Sigmoid colon (tissue), 7 donors: Measurements from ENCODE around the gene HTR1D. TPM values are rescaled to one million over a fixed set of nuclear protein-coding genes. Genes with fewer than 3 reads are reported as not detected.
"Not testable (repeated sequence)": the region's sequence is repeated elsewhere in the genome, so short reads cannot be mapped to it uniquely, and the experiment has no call there.

Experiments
- DNase-seq: peaks from one replicate; pipeline ENCODE4 v3.0.0-alpha.2; 2019
- H3K27ac ChIP-seq, 4 donors: fragments of 200-600 bp; sonication (generic); one replicate each; pipeline ENCODE4 v1.5.1; 2016 to 2019; ENCODE audit warnings: mild to moderate bottlenecking in 1 of 4
- H3K27me3 ChIP-seq, 3 donors: fragments of 200-600 bp; sonication (generic); one replicate each; pipeline ENCODE4 v1.5.1; 2019; ENCODE audit warnings: mild to moderate bottlenecking in 1 of 3
- H3K36me3 ChIP-seq, 4 donors: fragments of 200-600 bp; sonication (generic); one replicate each; pipeline ENCODE4 v1.5.1; 2016 to 2019
- H3K4me1 ChIP-seq, 4 donors: fragments of 200-600 bp; sonication (generic); one replicate each; pipeline ENCODE4 v1.5.1; 2017 to 2019
- H3K4me3 ChIP-seq, 4 donors: fragments of 200-600 bp; sonication (generic); one replicate each; pipeline ENCODE4 v1.5.1; 2017 to 2019; ENCODE audit warnings: mild to moderate bottlenecking in 2 of 4, moderate library complexity in 1 of 4
- H3K9me3 ChIP-seq, 4 donors: fragments of 200-600 bp in 3 of 4; sonication (generic) in 3 of 4; one replicate each; pipeline versions ENCODE4 v1.5.1 to v1.6.1; 2013 to 2019
- CTCF ChIP-seq, 4 experiments: fragments of 450-650 bp in 3 of 4; fragments of 200-600 bp in 1 of 4; IDR thresholded peaks; one replicate each; pipeline ENCODE4 v1.5.1; 2016 to 2019; ENCODE audit warnings: antibody characterized with exemption in 4 of 4, mild to moderate bottlenecking in 3 of 4, moderate library complexity in 2 of 4
- EP300 ChIP-seq, 4 donors: sonication (generic); formaldehyde crosslinking; IDR thresholded peaks; one replicate each; pipeline ENCODE4 v1.6.1; 2017; ENCODE audit warnings: antibody characterized with exemption in 4 of 4
- POLR2A ChIP-seq, 2 donors: fragments of 450-650 bp; IDR thresholded peaks; one replicate each; pipeline ENCODE4 v1.6.1; 2016; ENCODE audit warnings: antibody characterized with exemption in 2 of 2, mild to moderate bottlenecking in 2 of 2, moderate library complexity in 2 of 2
- POLR2AphosphoS5 ChIP-seq, 4 donors: sonication (generic); formaldehyde crosslinking; IDR thresholded peaks; one replicate each; pipeline ENCODE4 v1.6.1; 2017; ENCODE audit warnings: antibody characterized with exemption in 4 of 4
- WGBS, 2 donors: extraction: QIAGEN DNeasy Blood & Tissue Kit; methylation state at CpG; one replicate each; pipeline ENCODE4 v1.1.7; 2013; 5-methylcytosine and 5-hydroxymethylcytosine counted together
- intact Hi-C: fragments of 100-400 bp; cut with DNase I; formaldehyde crosslinking; loops from one replicate; pipeline ENCODE4 v1.15.1; 2023
- polyA plus RNA-seq, 3 donors: library from polyadenylated mRNA; stranded (reverse); fragments of 200-250 nt; gene quantifications; one replicate each; pipeline ENCODE4 v1.2.3, GENCODE V29; 2013
- total RNA-seq, 4 donors: library from RNA; depleted of rRNA; stranded (reverse); fragments of >200 nt; gene quantifications; one replicate each; pipeline ENCODE4 v1.1.0, GENCODE V29; 2016
- donor health status: healthy with polysubstance abuse.
- donor health status: Bipolar disorder and iron deficiency.
- donor health status: healthy.

Gene HTR1D
- total and polyA plus RNA-seq, 7 donors: 0.13 to 0.46 TPM; not detected in 5

- no peak overlapping the region for H3K27ac ChIP-seq
- H3K4me1 ChIP-seq: no peaks in the 10 kb centered on the region
- peaks cover 0 to 44% (median 3%) of the 10 kb centered on the region in 3 donors for H3K27me3 ChIP-seq
- TF ChIP-seq EP300 (IDR thresholded peaks at IDR 0.05) (no peak), CTCF (IDR thresholded peaks at IDR 0.05) (no peak)
- H3K4me3 ChIP-seq: no peak overlapping the region
- H3K36me3 ChIP-seq: no peaks in the 10 kb centered on the region
- intact Hi-C loops: no loop called here
- 71 to 84% methylated on average over 4 of the region's 4 CpGs for WGBS, 2 donors
- no peaks in the 10 kb centered on the region for H3K9me3 ChIP-seq
- no peak for DNase-seq
These were observed 7.5 kb downstream of the HTR1D start for GRCh38 chr1:23209770-23210169.

- H3K4me1 ChIP-seq: no peaks in the 10 kb centered on the region
- H3K9me3 ChIP-seq: no peaks in the 10 kb centered on the region
- H3K27me3 ChIP-seq: peaks cover 0 to 33% (median 0%) of the 10 kb centered on the region in 3 donors
- DNase-seq: no peak
- H3K4me3 ChIP-seq: no peak overlapping the region
- no peaks in the 10 kb centered on the region for H3K36me3 ChIP-seq
- TF ChIP-seq CTCF (IDR thresholded peaks at IDR 0.05) (no peak), POLR2A (IDR thresholded peaks at IDR 0.05) (no peak), POLR2AphosphoS5 (IDR thresholded peaks at IDR 0.05) (no peak), EP300 (IDR thresholded peaks at IDR 0.05) (no peak)
- no peak overlapping the region for H3K27ac ChIP-seq
- 82 to 94% methylated on average over 2 of the region's 2 CpGs for WGBS, 2 donors
- intact Hi-C loops: no loop called here
These were observed 8.8 kb downstream of the HTR1D start for GRCh38 chr1:23208527-23208926.

DNA sequence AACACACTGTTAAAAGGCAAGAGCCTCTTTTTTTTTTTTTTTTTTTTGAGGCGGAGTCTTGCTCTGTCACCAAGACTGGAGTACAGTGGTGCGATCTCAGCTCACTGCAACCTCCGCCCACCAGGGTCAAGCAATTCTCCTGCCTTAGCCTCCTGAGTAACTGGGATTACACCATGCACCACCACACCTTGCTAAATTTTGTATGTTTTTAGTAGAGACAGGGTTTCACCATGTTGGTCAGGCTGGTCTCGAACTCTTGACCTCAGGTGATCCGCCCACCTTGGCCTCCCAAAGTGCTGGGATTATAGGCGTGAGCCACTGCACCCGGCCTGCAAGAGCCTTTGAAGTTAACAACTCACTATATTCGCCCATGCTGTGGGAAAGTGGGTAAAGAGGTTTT lies 9.6 kb downstream of the HTR1D start:
- H3K27ac ChIP-seq, H3K36me3 ChIP-seq, H3K9me3 ChIP-seq, DNase-seq, intact Hi-C loops, H3K4me3 ChIP-seq, H3K4me1 ChIP-seq: not testable (repeated sequence)
- H3K27me3 ChIP-seq: peaks cover 0 to 25% (median 0%) of the 10 kb centered on the region in 3 donors
- 89 to 94% methylated on average over 8 of the region's 8 CpGs for WGBS, 2 donors

- Histone ChIP-seq H3K36me3 (no peaks in the 10 kb centered on the region), H3K27me3 (no peaks in the 10 kb centered on the region), H3K27ac (no peak overlapping the region), H3K9me3 (no peaks in the 10 kb centered on the region), H3K4me3 (no peak overlapping the region), H3K4me1 (no peaks in the 10 kb centered on the region)
- 54 to 83% methylated on average over 3 of the region's 3 CpGs for WGBS, 2 donors
- intact Hi-C loops: no loop called here
- TF ChIP-seq EP300 (IDR thresholded peaks at IDR 0.05) (no peak), POLR2AphosphoS5 (IDR thresholded peaks at IDR 0.05) (no peak), CTCF (IDR thresholded peaks at IDR 0.05) (no peak), POLR2A (IDR thresholded peaks at IDR 0.05) (no peak)
- DNase-seq: no peak
These were observed 15.0 kb downstream of the HTR1D start for GRCh38 chr1:23202263-23202749.

- TF ChIP-seq POLR2A (IDR thresholded peaks at IDR 0.05) (no peak), EP300 (IDR thresholded peaks at IDR 0.05) (no peak), CTCF (IDR thresholded peaks at IDR 0.05) (no peak), POLR2AphosphoS5 (IDR thresholded peaks at IDR 0.05) (no peak)
- Histone ChIP-seq H3K27ac (no peak overlapping the region), H3K36me3 (no peaks in the 10 kb centered on the region), H3K4me1 (no peaks in the 10 kb centered on the region), H3K4me3 (no peak overlapping the region), H3K27me3 (no peaks in the 10 kb centered on the region), H3K9me3 (no peaks in the 10 kb centered on the region)
- DNase-seq: no peak
- intact Hi-C loops: no loop called here
- 81 to 95% methylated on average over 1 of the region's 1 CpG for WGBS, 2 donors
These were observed 16.4 kb downstream of the HTR1D start for GRCh38 chr1:23200883-23201282.
